ENCODE results near the gene SEL1L. TPM values are rescaled to one million over a fixed set of nuclear protein-coding genes. Genes with fewer than 3 reads are reported as not detected.
A peak's percentile ranks its signal among the peaks of the same experiment; 100 is the strongest.

The SEL1L gene
- total and polyA plus RNA-seq, 3 donors from 2014 or later = 30.2 to 40.7 (median 40.0) TPM

DNA sequence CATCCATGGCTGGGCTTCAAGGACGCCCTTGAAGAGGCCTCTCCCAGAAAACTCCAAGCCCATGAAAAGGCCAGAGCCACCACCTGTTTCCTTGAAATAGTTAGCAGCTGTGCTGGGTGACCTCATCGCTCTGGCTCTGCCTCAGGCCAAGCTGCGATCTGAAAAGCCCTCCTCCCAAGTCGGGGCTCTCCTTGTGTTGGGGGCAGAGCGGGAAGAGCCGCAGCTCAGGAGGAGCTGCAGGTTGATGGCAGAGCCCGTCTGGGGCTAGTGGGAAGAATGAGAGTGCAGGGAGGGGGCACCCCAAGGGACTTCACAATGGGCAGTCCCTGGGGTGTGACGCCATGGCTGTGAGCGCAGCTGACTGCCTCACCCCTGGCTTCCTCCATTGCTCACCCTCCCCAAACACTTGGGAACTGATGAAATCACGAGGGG, 83.5 kb downstream of the SEL1L start:
- H3K9me3 ChIP-seq = no peaks in the 10 kb centered on the region
- WGBS, 2 donors = 37 to 41% methylated on average over 4 to 10 of the region's 10 CpGs
- no peaks in the 10 kb centered on the region for H3K27me3 ChIP-seq
- H3K36me3 ChIP-seq (ENCODE audit: low read depth, missing control alignments) = no peaks in the 10 kb centered on the region
- TF ChIP-seq, protein P1, sequence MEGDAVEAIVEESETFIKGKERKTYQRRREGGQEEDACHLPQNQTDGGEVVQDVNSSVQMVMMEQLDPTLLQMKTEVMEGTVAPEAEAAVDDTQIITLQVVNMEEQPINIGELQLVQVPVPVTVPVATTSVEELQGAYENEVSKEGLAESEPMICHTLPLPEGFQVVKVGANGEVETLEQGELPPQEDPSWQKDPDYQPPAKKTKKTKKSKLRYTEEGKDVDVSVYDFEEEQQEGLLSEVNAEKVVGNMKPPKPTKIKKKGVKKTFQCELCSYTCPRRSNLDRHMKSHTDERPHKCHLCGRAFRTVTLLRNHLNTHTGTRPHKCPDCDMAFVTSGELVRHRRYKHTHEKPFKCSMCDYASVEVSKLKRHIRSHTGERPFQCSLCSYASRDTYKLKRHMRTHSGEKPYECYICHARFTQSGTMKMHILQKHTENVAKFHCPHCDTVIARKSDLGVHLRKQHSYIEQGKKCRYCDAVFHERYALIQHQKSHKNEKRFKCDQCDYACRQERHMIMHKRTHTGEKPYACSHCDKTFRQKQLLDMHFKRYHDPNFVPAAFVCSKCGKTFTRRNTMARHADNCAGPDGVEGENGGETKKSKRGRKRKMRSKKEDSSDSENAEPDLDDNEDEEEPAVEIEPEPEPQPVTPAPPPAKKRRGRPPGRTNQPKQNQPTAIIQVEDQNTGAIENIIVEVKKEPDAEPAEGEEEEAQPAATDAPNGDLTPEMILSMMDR (IDR thresholded peaks at IDR 0.05) = no peak
- TF ChIP-seq POLR2A (IDR thresholded peaks at IDR 0.05) = no peak
- no peak overlapping the region for H3K4me3 ChIP-seq
- H3K4me1 ChIP-seq = peaks cover 20% of the 10 kb centered on the region
- H3K27ac ChIP-seq = no peak overlapping the region
- DNase-seq = peak; percentile 73
- intact Hi-C loops (cut with DNase I; ENCODE audit: low total_unique reads) = loop anchor here (5.0 kb wide), 1 partner anchor 178 kb away; no protein-coding TSS in a partner anchor

DNA sequence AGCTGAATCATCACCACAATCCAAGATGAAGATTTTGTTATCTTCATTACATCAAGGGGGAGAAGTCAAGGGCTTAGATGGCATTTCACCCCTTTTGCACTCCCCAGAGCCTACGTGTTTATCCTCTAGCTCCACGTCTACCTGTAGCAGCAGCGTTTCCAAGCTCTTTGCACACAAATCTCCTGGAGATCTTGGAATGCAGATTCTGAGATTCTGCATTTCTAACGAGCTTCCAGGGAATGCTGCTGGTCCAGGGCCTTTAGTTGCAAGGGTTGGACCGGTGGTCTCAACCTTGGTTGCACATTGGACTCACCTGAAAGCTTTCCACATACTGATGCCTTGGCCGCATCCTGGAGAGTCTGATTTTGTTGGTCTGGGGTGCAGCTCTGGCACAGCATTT, 84.1 kb downstream of the SEL1L start:
- Histone ChIP-seq H3K4me1 (peaks cover 20% of the 10 kb centered on the region), H3K27ac (peak overlapping the region in 1 of 2 donors; percentile 32), H3K9me3 (no peaks in the 10 kb centered on the region), H3K27me3 (no peaks in the 10 kb centered on the region), H3K36me3 (ENCODE audit: low read depth, missing control alignments) (no peaks in the 10 kb centered on the region), H3K4me3 (no peak overlapping the region)
- intact Hi-C loops (cut with DNase I; ENCODE audit: low total_unique reads) = no loop called here
- DNase-seq = no peak
- TF ChIP-seq, protein P1 (IDR thresholded peaks at IDR 0.05) = no peak
- no peak for TF ChIP-seq POLR2A (IDR thresholded peaks at IDR 0.05)
- 46 to 60% methylated on average over 6 of the region's 6 CpGs for WGBS, 2 donors

DNA sequence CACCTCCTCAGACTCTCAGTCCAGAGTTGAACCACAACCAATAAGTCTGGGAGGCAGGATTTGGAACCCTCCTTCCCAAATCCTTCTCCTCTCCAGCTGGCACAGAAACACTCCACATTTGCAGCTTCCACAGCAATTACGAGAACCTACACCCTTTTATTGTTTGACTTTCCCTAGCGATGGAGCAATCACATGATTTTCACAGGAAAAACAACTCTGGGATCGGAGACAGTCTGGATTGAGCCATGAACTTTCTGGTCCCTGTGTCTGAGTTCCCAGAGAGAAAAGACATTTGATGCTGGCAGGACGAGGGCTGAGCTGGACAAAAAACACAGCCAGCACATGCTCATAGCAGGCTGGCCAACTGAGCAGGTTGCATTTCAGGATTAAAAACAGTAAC, 84.5 kb downstream of the SEL1L start:
- DNase-seq = peak; percentile 58
- Histone ChIP-seq H3K36me3 (ENCODE audit: low read depth, missing control alignments) (no peaks in the 10 kb centered on the region), H3K4me1 (peaks cover 20% of the 10 kb centered on the region), H3K27ac (peak overlapping the region in 1 of 2 donors; percentile 32), H3K27me3 (no peaks in the 10 kb centered on the region), H3K9me3 (no peaks in the 10 kb centered on the region), H3K4me3 (no peak overlapping the region)
- 43 to 65% methylated on average over 4 of the region's 4 CpGs for WGBS, 2 donors
- TF ChIP-seq, protein P1 (IDR thresholded peaks at IDR 0.05) = no peak
- TF ChIP-seq POLR2A (IDR thresholded peaks at IDR 0.05) = no peak
- intact Hi-C loops (cut with DNase I; ENCODE audit: low total_unique reads) = no loop called here

DNA sequence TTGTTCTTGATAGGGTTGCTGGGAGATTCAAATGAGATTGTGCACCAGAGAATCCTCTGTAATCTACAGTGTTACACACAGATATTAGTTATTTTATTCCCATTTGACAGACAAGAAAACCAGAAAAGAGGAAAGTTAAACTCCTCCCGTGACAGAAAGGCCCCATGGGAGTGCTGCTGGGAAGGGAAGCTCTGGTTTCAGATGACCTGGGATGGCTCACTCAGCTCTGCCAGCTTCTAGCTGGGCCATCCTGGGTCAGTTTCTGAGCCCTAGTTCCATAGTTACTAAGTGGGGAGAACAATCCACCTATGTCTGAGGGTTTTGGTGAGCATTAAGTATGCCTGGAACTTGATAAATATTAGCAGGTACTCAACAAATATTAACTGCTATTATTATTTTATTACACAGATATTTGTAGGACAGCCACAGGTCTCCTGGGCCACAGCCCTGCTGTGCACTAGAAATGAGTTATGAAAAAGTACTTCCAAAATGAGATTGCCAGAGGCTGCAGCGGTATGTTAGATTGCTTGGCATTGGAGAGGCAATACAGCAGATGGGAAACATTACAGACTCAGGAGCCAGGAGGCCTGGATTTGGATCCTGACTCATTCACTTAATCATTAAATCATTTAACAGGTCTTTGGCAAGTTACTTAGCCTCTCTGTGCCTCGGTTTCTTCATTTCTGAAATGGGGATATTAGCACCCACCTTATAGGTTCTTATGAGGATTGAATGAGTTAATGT, 86.5 kb downstream of the SEL1L start:
- Histone ChIP-seq H3K27ac (no peak overlapping the region), H3K4me3 (no peak overlapping the region), H3K4me1 (peaks cover 20% of the 10 kb centered on the region), H3K9me3 (no peaks in the 10 kb centered on the region), H3K27me3 (no peaks in the 10 kb centered on the region), H3K36me3 (ENCODE audit: low read depth, missing control alignments) (no peaks in the 10 kb centered on the region)
- DNase-seq = no peak
- intact Hi-C loops (cut with DNase I; ENCODE audit: low total_unique reads) = no loop called here
- no peak for TF ChIP-seq POLR2A (IDR thresholded peaks at IDR 0.05)
- TF ChIP-seq, protein P1 (IDR thresholded peaks at IDR 0.05) = no peak
- WGBS, 2 donors = 72 to 74% methylated on average over 3 of the region's 3 CpGs
